K562 (cell line): ENCODE results near the gene MT1X. TPM values are rescaled to one million over a fixed set of nuclear protein-coding genes. Genes with fewer than 3 reads are reported as not detected.

Experiments
- NR4A1 ChIP-seq, 2 experiments: fragments of 250-450 bp in 1 of 2; fragments of 450-650 bp in 1 of 2; sonication (Bioruptor Pico) in 1 of 2; IDR thresholded peaks; 2 replicates each; pipeline versions ENCODE4 v1.4.0 to v1.6.1; 2016 to 2020; ENCODE audit warnings: mild to moderate bottlenecking in 2 of 2, missing compliant biosample characterization in 1 of 2, missing genetic modification characterization in 1 of 2, moderate library complexity in 1 of 2
- RBM22 ChIP-seq: fragments of 200-400 bp; formaldehyde crosslinking; IDR thresholded peaks from 2 replicates; pipeline ENCODE4 v1.6.1; 2018; ENCODE audit warnings: low read length, low read depth; ENCODE audit not compliant: poor library complexity, severe bottlenecking
- ZNF146 ChIP-seq: IDR thresholded peaks from one replicate; pipeline ENCODE4 v1.6.1; 2018; ENCODE audit warnings: missing compliant biosample characterization; ENCODE audit not compliant: unreplicated experiment
- polyA plus RNA-seq, 8 experiments: library from polyadenylated mRNA; depleted of rRNA in 4 of 8; stranded (reverse) in 5 of 8; unstranded in 3 of 8; fragments of >200 nt; fragmentation: Nextera tagmentation in 2 of 8; fragmentation: Illumina TruSeq in 1 of 8; extraction: Ambion mirVana in 2 of 8; extraction: Trizol in 1 of 8; gene quantifications; 2 replicates each; pipeline versions ENCODE4 v1.2.1 to v1.2.3, GENCODE V29; 2011 to 2014; ENCODE audit warnings: inconsistent platforms in 1 of 8, missing spikeins in 1 of 8
- total RNA-seq, 7 experiments: library from RNA; depleted of rRNA in 6 of 7; stranded (reverse); fragments of >200 nt in 6 of 7; fragmentation: Illumina TruSeq in 2 of 7; extraction: Trizol in 2 of 7; gene quantifications; 2 replicates each; pipeline versions ENCODE4 v1.2.1 to v1.2.3, GENCODE V29; 2011 to 2021; ENCODE audit warnings: low replicate concordance in 1 of 7
- TF ChIP-seq, protein P1 (sequence below): fragments of 450-650 bp; formaldehyde crosslinking; IDR thresholded peaks from 2 replicates; pipeline ENCODE4 v1.4.0; 2020; ENCODE audit warnings: mild to moderate bottlenecking, mixed read lengths
- TF ChIP-seq, protein P2 (sequence below): sonication (generic); formaldehyde crosslinking; IDR thresholded peaks from 2 replicates; pipeline ENCODE4 v1.4.0; 2020; ENCODE audit warnings: mild to moderate bottlenecking, missing genetic modification reagents

MT1X gene
- total and polyA plus RNA-seq, 9 of the 15 experiments (the other 6 are each of a cell fraction or from before 2014, with no cell fraction given): 4.9 to 22.8 (median 8.7) TPM

DNA sequence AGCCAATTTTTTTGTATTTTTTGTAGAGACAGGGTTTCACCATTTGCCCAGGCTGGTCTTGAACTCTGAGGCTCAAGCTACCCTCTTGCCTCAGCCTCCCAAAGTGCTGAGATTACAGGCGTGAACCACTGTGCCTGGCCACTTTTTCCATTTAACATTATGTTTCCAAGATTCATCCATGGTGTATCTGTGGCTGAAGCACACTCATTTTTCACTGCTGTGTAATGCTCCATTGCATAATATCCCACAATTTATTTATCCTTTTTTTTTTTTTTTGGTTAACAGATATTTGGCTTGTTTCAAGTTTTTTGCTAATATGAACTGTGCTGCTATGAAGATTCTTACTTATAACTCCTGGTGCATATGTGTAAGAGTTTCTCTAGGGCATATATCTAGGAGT lies 45.8 kb downstream of the MT1X start (continued):
- TF ChIP-seq ZNF146 (CRISPR knock-in tag): peak; percentile 88
- TF ChIP-seq, protein P1, sequence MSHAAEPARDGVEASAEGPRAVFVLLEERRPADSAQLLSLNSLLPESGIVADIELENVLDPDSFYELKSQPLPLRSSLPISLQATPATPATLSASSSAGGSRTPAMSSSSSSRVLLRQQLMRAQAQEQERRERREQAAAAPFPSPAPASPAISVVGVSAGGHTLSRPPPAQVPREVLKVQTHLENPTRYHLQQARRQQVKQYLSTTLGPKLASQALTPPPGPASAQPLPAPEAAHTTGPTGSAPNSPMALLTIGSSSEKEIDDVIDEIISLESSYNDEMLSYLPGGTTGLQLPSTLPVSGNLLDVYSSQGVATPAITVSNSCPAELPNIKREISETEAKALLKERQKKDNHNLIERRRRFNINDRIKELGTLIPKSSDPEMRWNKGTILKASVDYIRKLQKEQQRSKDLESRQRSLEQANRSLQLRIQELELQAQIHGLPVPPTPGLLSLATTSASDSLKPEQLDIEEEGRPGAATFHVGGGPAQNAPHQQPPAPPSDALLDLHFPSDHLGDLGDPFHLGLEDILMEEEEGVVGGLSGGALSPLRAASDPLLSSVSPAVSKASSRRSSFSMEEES: no peak
- TF ChIP-seq, protein P2, sequence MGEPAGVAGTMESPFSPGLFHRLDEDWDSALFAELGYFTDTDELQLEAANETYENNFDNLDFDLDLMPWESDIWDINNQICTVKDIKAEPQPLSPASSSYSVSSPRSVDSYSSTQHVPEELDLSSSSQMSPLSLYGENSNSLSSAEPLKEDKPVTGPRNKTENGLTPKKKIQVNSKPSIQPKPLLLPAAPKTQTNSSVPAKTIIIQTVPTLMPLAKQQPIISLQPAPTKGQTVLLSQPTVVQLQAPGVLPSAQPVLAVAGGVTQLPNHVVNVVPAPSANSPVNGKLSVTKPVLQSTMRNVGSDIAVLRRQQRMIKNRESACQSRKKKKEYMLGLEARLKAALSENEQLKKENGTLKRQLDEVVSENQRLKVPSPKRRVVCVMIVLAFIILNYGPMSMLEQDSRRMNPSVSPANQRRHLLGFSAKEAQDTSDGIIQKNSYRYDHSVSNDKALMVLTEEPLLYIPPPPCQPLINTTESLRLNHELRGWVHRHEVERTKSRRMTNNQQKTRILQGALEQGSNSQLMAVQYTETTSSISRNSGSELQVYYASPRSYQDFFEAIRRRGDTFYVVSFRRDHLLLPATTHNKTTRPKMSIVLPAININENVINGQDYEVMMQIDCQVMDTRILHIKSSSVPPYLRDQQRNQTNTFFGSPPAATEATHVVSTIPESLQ: no peak
- no peak for TF ChIP-seq NR4A1 (CRISPR knock-in tag; IDR thresholded peaks at IDR 0.05)
- no peak for TF ChIP-seq NR4A1 (tag; IDR thresholded peaks at IDR 0.05)
- no peak for TF ChIP-seq RBM22
